Cardiac ventricle fibroblast (primary cell): ENCODE measurements around the gene B4GAT1. TPM values are rescaled to one million over a fixed set of nuclear protein-coding genes. Genes with fewer than 3 reads are reported as not detected.

ENCODE experiments used
- total RNA-seq: library from RNA; depleted of rRNA; stranded (reverse); fragments of >200 nt; gene quantifications from 2 replicates; pipeline ENCODE4 v1.2.3, GENCODE V29; 2015

The B4GAT1 gene
- total RNA-seq, result 28.5 and 35.6 TPM in 2 replicates

DNA sequence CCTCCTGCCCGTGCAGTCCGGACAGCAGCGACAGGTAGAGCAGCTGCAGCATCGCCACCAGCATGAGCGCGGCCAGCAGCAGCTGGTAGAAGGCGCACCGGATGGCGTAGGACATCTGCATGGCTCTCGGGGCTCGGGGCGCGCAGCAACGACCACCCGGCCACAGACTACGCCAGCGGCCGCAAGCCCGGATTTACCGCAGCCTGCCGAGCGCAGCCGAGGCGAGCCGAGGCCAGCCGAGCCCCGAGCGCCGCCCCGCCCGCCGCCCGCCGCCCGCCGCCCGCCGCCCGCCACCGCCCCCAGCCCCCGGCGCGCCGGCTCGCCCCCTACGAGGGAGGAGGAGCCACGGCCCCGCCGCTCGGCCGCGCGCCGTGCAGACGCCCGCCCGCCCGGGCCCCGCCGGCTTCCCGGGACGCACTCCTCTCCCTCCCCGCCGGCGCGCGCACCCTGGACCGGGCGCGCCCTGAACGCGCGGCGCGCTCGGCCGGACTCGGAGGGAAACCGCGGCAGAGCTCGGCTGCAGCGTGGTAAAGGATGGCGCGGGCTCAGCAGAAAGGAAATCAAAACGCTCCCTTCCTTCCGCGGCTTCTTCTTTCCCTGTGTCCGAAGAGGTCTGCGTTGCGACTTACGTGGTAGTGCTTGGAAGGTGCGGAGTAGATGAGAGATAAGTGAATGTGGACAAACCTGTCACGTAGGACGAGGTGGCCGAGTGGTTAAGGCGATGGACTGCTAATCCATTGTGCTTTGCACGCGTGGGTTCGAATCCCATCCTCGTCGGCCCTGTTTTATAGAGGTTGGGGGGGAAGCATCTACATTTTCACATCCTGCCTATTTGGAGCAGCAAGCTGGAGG lies at the start of gene B4GAT1:
Gene B4GAT1, minus strand, starts transcription at position 205 of the 852 bp plus-strand sequence. Its CDS starts 84 bp downstream, at position 121.

DNA sequence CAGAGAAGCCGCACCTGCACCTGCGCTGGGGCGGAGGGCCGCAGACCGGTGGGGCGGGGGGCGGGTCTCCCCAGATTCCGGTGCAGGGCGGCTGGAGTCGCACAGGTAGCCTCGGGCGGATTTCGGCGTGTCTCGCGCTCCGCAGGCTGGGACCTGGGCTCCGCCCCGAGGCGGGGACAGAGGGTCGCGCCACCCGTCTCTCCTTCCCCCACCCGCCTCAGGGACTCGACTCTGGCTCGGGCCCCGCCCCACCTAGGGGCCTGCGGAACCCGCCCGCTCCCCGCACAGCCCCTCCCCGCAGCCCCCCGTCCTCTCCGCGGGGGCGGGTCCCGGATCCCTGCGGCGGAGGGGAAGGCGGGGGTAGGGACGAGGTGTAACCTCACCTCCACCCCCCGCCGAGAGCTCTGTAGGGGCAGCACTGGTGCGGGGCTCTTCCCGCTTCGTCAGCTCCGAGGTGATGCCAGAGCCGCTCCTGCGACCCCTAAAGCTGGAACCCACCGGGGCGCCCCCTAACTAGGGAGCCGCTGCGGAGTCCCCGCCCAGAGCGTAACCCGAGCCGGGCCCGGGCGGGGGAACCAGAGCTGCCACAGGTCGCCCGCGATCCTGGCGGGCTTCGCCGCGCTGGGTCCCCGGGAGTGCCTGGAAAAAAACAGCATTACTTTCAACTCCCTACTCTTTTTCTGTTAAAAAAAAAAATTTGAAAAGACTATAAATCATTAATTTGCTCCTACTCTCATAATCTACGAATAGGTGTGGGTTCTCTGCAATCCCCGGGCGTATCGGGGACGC lies 24.4 kb upstream of the B4GAT1 start, which contains the start of gene SLC29A2:
Gene SLC29A2, minus strand, starts transcription at position 134 of the 789 bp plus-strand sequence. CDS start 169 bp downstream, outside the sequence.

DNA sequence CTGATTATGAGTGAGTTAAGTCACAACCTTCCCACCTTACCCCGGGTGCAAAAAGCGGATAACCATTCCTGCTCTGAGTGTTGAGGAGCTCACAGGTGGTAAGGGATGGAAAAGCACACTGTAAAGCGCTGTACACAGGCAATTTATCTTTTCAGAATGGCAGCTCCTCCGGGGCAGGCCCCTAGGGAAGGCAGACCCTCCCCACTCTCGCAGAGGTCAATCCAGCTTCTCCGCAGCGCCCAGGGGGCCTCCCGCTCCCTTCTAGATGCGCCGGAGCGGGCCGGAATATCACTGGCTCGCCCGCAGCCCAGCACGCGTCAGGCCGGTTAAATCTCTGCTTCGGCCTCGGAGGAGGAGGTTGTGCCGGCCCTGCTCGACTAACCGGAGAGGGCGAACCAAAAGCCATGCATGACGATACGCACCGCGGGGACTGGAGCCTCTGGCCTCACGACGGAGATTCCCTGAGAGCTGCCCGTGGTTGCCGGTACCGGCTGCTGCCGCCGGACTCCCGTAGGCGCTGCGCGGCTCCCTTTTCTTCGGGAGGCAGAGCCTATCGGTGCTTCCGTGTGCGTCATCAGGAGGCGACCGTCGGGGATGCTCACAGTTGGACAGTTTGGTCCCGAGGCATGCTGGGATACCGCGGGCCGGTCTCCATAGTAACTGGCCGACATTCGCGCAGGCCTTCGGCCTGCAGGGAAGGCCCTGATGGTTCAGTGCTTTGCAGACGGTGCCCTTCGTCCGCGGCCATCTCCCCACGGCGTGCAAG lies 2.7 kb downstream of the B4GAT1 start, which contains the start of gene BRMS1:
Gene BRMS1, minus strand, starts transcription at position 555 of the 766 bp plus-strand sequence. CDS start 2,870 bp downstream, outside the sequence.

DNA sequence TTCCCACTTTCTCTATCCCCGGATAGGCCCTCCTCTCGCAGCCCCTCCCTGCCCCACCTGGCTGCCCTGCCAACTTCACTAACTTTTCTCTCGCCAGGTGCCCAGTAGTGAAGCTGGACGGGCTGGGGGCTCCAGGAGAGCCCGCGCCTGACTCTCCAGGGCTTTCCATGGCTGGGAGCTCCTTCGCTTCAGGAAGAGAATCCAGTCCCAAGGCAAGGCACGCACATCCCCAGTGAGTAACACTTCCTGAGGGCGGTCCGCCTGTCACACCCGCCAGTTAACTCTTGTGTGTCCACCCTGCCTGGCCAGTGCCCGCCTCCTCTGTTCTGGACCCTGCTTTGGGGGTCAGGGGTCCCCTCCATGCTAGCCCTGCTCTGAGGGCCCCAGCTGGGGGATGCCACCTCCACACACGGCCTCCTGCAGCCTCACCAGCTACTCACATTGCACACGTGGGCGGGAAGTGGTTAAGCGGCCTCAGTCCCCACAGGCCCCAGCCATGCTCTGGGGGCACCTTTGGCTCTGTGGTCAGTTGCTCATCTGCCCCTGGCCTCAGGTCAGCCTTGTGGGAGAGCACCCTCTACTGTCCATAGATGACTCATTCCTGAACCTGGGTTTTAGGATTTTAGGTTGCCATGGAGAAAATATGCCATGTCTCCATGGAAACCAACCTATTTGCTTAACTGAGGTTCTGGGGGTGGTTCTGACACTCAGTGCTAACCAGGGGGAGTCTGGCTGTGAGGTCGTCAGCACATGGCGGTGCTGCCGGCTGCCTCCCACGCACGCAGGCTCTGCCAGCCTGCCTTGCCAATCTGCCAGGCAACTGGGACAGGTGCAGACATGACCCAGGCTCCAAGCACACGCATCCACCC lies 11.0 kb downstream of the B4GAT1 start, which contains the start of gene RIN1:
Gene RIN1, minus strand, starts transcription at position 201 of the 869 bp plus-strand sequence. Its CDS starts 32 bp downstream, at position 169.

DNA sequence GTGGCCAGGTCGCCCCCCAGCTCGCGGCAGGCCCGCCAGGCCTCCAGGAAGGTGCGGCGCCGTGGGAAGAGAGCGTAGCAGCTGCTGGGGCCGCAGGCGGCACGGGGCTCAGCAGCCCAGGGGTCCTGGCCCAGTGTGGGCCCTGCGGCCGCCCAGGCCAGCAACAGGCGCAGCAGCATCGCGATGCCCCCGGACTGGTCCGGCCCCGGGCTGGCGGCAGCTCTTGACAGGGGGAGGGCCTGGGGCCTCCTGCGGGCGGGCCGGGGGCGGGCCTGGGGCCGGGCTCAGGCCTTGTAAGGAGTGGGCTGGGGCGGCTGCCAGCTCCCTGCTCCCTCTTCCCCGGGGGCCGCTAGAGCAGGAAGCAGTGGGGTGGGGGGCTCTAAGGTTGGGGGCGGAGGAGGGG lies 30.6 kb downstream of the B4GAT1 start, which contains the start of gene CD248:
Gene CD248, minus strand, starts transcription at position 196 of the 403 bp plus-strand sequence. Its CDS starts 17 bp downstream, at position 179.

Other genes with a start within 250 kb of the B4GAT1 start
- gene KLC2, start 89.9 kb downstream of the B4GAT1 start, total RNA-seq, result 12.5 and 15.1 TPM in 2 replicates
- gene RAB1B, start 79.0 kb downstream of the B4GAT1 start, total RNA-seq, result 93.4 and 96.5 TPM in 2 replicates
- gene CNIH2, start 69.5 kb downstream of the B4GAT1 start, total RNA-seq, result 0.34 TPM in 1 of 2 replicates, not detected in the other
- gene YIF1A, start 58.5 kb downstream of the B4GAT1 start, total RNA-seq, result 98.8 and 111 TPM in 2 replicates
- not detected in 2 replicates for gene TMEM151A, start 55.7 kb downstream of the B4GAT1 start, total RNA-seq
- 258 and 278 TPM in 2 replicates for gene CD248, start 30.6 kb downstream of the B4GAT1 start, total RNA-seq
- gene RIN1, start 11.2 kb downstream of the B4GAT1 start, total RNA-seq, result 18.1 and 24.7 TPM in 2 replicates
- 29.3 and 43.7 TPM in 2 replicates for gene BRMS1, start 2.5 kb downstream of the B4GAT1 start, total RNA-seq
- 0.20 TPM in 1 of 2 replicates, not detected in the other for gene SLC29A2, start 24.1 kb upstream of the B4GAT1 start, total RNA-seq
- not detected in 2 replicates for gene NPAS4, start 73.4 kb upstream of the B4GAT1 start, total RNA-seq
- gene MRPL11, start 91.2 kb upstream of the B4GAT1 start, total RNA-seq, result 47.5 and 49.5 TPM in 2 replicates
- gene PELI3, start 119.3 kb upstream of the B4GAT1 start, total RNA-seq, result 6.8 and 9.0 TPM in 2 replicates
- 16.1 and 20.1 TPM in 2 replicates for gene DPP3, start 132.8 kb upstream of the B4GAT1 start, total RNA-seq
- 39.4 and 49.4 TPM in 2 replicates for gene BBS1, start 163.0 kb upstream of the B4GAT1 start, total RNA-seq
- 17.5 and 19.3 TPM in 2 replicates for gene ZDHHC24, start 198.4 kb upstream of the B4GAT1 start, total RNA-seq
- gene ACTN3, start 199.3 kb upstream of the B4GAT1 start, total RNA-seq, result 0.06 TPM in 1 of 2 replicates, not detected in the other
- gene CTSF, start 221.0 kb upstream of the B4GAT1 start, total RNA-seq, result 105 and 122 TPM in 2 replicates
- 0.44 and 1.3 TPM in 2 replicates for gene CCDC87, start 245.4 kb upstream of the B4GAT1 start, total RNA-seq
- gene CCS, start 245.6 kb upstream of the B4GAT1 start, total RNA-seq, result 55.0 and 56.5 TPM in 2 replicates